Heart left ventricle (tissue), 16 donors: Measurements from ENCODE around the gene ZNF217. TPM values are rescaled to one million over a fixed set of nuclear protein-coding genes. Genes with fewer than 3 reads are reported as not detected.
A peak's percentile ranks its signal among the peaks of the same experiment; 100 is the strongest.
"Not testable (repeated sequence)": the region's sequence is repeated elsewhere in the genome, so short reads cannot be mapped to it uniquely, and the experiment has no call there.

Experiments used
- ATAC-seq, 4 donors: fragments of 200-7000 bp; cut with Tn5 transposase; one replicate each; pipeline ENCODE4 v1.9.1; 2020 to 2022; ENCODE audit warnings: moderate library complexity in 4 of 4, mild to moderate bottlenecking in 3 of 4, moderate number of reproducible peaks in 1 of 4
- DNase-seq, 5 donors: peaks; one replicate each; pipeline ENCODE4 v3.0.0-alpha.2; 2020
- H3K27ac ChIP-seq, 12 donors: fragments of 200-600 bp; sonication (generic) in 4 of 12; one replicate each; pipeline versions ENCODE4 v1.5.0 to v1.8.0; 2016 to 2022; ENCODE audit warnings: mild to moderate bottlenecking in 2 of 12
- H3K27me3 ChIP-seq, 9 donors: fragments of 200-600 bp; sonication (generic) in 2 of 9; one replicate each; pipeline versions ENCODE4 v1.5.1 to v1.8.0; 2016 to 2022; ENCODE audit warnings: mild to moderate bottlenecking in 3 of 9
- H3K36me3 ChIP-seq, 9 donors: fragments of 200-600 bp; sonication (generic) in 2 of 9; one replicate each; pipeline versions ENCODE4 v1.5.0 to v1.8.0; 2018 to 2022; ENCODE audit warnings: mild to moderate bottlenecking in 2 of 9
- H3K4me1 ChIP-seq, 12 donors: fragments of 200-600 bp; sonication (generic) in 4 of 12; one replicate each; pipeline versions ENCODE4 v1.5.0 to v1.8.0; 2016 to 2022; ENCODE audit warnings: mild to moderate bottlenecking in 3 of 12
- H3K4me3 ChIP-seq, 12 donors: fragments of 200-600 bp; sonication (generic) in 4 of 12; one replicate each; pipeline versions ENCODE4 v1.5.0 to v1.8.0; 2017 to 2022; ENCODE audit warnings: mild to moderate bottlenecking in 9 of 12, moderate library complexity in 4 of 12
- H3K9me3 ChIP-seq, 12 donors: fragments of 200-600 bp; sonication (generic) in 4 of 12; one replicate each; pipeline versions ENCODE4 v1.5.0 to v1.8.0; 2016 to 2022; ENCODE audit warnings: mild to moderate bottlenecking in 1 of 12
- POLR2A ChIP-seq, 2 donors: fragments of 450-650 bp; IDR thresholded peaks; one replicate each; pipeline ENCODE4 v1.6.1; 2017; ENCODE audit warnings: antibody characterized with exemption in 2 of 2, mild to moderate bottlenecking in 2 of 2, moderate library complexity in 2 of 2
- WGBS, 4 donors: extraction: QIAGEN DNeasy Blood & Tissue Kit in 2 of 4; methylation state at CpG; one replicate each; pipeline versions ENCODE4 v1.1.5 to v1.1.7; 2013 to 2018; 5-methylcytosine and 5-hydroxymethylcytosine counted together
- intact Hi-C, 10 donors: fragments of 100-400 bp; cut with DNase I; formaldehyde crosslinking; loops; one replicate each; pipeline versions ENCODE4 v1.11.1 to v1.14.2; 2022
- polyA plus RNA-seq, 2 donors: library from polyadenylated mRNA; stranded (reverse); fragments of 200-250 nt; gene quantifications; one replicate each; pipeline ENCODE4 v1.2.3, GENCODE V29; 2013
- total RNA-seq, 9 donors: library from RNA; depleted of rRNA in 2 of 9; stranded (reverse); fragments of >200 nt in 2 of 9; fragmentation: NEBNext Ultra II Directional in 3 of 9; extraction: Animal tissue kit (Norgen Biotek cat#: 25700) in 3 of 9; gene quantifications; one replicate each; pipeline versions ENCODE4 v1.1.0 to v1.2.4, GENCODE V29; 2016 to 2023
- TF ChIP-seq, protein P1 (sequence below), 12 donors: fragments of 200-600 bp; sonication (generic) in 4 of 12; IDR thresholded peaks; one replicate each; pipeline versions ENCODE4 v1.5.0 to v1.8.0; 2018 to 2022; ENCODE audit warnings: antibody characterized with exemption in 12 of 12, mild to moderate bottlenecking in 5 of 12
- donor health status: ischemic (EF 13 %, LVEDD 7.1; RV severe dilation, severe dysfunction).
- donor health status: healthy with polysubstance abuse.
- donor health status: DM: no; HTN: yes; CAD: no.
- donor health status: DM: no; HTN: no; CAD: no.
- donor health status: ischemic (EF 25% LVEDD 6.9; RV normal size, moderate dysfunction).
- donor health status: ischemic (EF 25% LVEDD 5.7; RV mildly dilated, moderate dysfunction).
- donor health status: healthy.
- donor health status: DM: yes; HTN: yes; CAD: no.
- donor health status: ischemic (EF 35%, LVEDD 5.7; RV mildly dilated, moderate dysfunction).
- donor health status: nonischemic (EF 11% LVEDD 7.7; RV severe dilation, severe dysfunction).
- donor health status: DM: yes; HTN: yes; CAD: no.
- donor health status: PGD.
- donor health status: ischemic (EF 29% LVEDD 5.4; RV normal size, mild dysfunction).
- donor health status: nonischemic (EF 23%, LVEDD 6.1; RV moderate dilation, normal function).

Gene ZNF217
- total and polyA plus RNA-seq, 11 donors, result 3.7 to 24.1 (median 8.0) TPM

DNA sequence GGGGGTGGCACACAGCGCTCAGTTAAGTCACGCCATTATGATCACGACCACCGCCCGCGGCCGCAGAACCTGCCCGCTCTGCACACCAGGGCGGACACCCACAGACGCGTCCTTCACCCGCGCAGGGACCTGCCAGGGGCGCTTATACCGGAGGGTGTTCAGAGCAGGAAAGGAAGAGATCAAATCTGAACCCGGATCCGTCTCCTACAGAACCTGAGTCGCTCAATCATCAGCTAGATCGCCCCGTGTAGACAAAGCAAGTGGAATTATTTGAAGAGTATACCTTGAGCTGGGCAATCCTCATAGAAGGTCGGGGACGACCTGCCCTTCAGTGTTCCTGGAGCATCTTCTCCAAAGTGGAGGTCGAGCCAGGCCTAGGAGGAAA lies 14.4 kb upstream of the ZNF217 start:
- no peak for DNase-seq
- TF ChIP-seq POLR2A (IDR thresholded peaks at IDR 0.05), result no peak
- TF ChIP-seq, protein P1, sequence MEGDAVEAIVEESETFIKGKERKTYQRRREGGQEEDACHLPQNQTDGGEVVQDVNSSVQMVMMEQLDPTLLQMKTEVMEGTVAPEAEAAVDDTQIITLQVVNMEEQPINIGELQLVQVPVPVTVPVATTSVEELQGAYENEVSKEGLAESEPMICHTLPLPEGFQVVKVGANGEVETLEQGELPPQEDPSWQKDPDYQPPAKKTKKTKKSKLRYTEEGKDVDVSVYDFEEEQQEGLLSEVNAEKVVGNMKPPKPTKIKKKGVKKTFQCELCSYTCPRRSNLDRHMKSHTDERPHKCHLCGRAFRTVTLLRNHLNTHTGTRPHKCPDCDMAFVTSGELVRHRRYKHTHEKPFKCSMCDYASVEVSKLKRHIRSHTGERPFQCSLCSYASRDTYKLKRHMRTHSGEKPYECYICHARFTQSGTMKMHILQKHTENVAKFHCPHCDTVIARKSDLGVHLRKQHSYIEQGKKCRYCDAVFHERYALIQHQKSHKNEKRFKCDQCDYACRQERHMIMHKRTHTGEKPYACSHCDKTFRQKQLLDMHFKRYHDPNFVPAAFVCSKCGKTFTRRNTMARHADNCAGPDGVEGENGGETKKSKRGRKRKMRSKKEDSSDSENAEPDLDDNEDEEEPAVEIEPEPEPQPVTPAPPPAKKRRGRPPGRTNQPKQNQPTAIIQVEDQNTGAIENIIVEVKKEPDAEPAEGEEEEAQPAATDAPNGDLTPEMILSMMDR (IDR thresholded peaks at IDR 0.05), result no peak
- peak overlapping the region in 3 of 12 donors; percentile 50 to 96 (median 66) for H3K27ac ChIP-seq
- no peaks in the 10 kb centered on the region for H3K36me3 ChIP-seq
- no peak for ATAC-seq
- H3K27me3 ChIP-seq, result no peaks in the 10 kb centered on the region
- intact Hi-C loops, result loop anchor here in 1 of 10 donors (5.0 kb wide), 1 partner anchor 49 kb away; no protein-coding TSS in a partner anchor
- H3K4me3 ChIP-seq, result no peak overlapping the region
- WGBS, 4 donors, result 94 to 97% (median 95%) methylated on average over 20 to 23 of the region's 23 CpGs
- H3K9me3 ChIP-seq, result no peaks in the 10 kb centered on the region
- H3K4me1 ChIP-seq, result peaks cover 0 to 56% (median 4%) of the 10 kb centered on the region in 12 donors

DNA sequence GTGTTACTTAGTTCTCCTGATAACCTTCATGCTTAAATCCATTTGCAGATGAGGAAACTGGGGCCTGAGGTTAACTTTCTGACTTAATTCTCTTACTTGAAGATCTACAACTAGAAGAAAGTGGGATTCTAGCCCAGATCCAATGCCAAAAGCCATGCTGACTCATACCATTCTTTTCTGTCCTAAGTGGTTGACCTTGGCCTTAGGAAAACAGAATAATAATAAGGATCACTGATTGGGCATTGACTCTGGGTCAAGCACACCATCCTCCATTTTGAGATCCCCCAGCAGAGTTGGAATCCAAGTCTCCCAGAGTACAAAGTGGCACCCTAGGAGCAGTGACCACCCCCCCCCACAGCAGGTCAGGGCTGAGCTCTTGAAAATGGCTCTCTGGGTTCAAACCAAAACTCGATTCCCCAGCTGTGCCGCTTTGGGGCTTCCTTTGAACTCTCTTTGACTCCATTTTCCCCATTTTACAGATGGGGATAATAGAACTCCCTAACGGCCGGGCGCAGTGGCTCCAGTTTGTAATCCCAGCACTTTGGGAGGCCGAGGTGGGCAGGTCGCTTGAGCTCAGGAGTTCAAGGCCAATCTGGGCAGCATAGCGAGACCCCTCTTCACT lies 12.8 kb upstream of the ZNF217 start:
- Histone ChIP-seq H3K9me3 (no peaks in the 10 kb centered on the region), H3K4me3 (no peak overlapping the region), H3K36me3 (no peaks in the 10 kb centered on the region), H3K4me1 (peaks cover 0 to 44% (median 4%) of the 10 kb centered on the region in 12 donors), H3K27ac (no peak overlapping the region), H3K27me3 (no peaks in the 10 kb centered on the region)
- WGBS, 4 donors, result 96 to 100% (median 98%) methylated on average over 8 of the region's 8 CpGs
- DNase-seq (no peak), ATAC-seq (no peak)
- intact Hi-C loops, result loop anchor here in 1 of 10 donors (5.0 kb wide), 1 partner anchor 51 kb away; no protein-coding TSS in a partner anchor
- TF ChIP-seq, protein P1 (IDR thresholded peaks at IDR 0.05), result no peak
- TF ChIP-seq POLR2A (IDR thresholded peaks at IDR 0.05), result no peak

DNA sequence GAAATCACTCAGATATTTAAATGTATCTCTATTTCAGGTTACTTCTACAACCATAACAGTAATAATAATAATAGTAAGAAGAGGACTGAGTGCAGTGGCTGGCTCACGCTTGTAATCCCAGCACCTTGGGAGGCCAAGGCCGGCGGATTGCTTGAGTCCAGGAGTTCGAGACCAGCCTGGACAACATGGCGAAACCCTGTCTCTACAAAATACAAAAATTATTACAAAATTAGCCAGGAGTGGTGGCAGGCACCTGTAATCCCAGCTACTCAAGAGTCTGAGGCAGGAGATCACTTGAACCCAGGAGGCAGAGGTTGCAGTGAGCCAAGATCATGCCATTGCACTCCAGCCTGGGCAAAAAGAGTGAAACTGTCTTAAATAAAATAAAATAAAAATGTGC lies 11.8 kb upstream of the ZNF217 start:
- intact Hi-C loops, result loop anchor here in 1 of 10 donors (5.0 kb wide), 1 partner anchor 52 kb away; no protein-coding TSS in a partner anchor
- 96 to 99% (median 97%) methylated on average over 5 of the region's 5 CpGs for WGBS, 4 donors
- H3K9me3 ChIP-seq, DNase-seq, H3K27me3 ChIP-seq, H3K27ac ChIP-seq, H3K4me3 ChIP-seq, H3K36me3 ChIP-seq, ATAC-seq: not testable (repeated sequence)
- peaks cover 0 to 34% (median 4%) of the 10 kb centered on the region in 12 donors for H3K4me1 ChIP-seq

DNA sequence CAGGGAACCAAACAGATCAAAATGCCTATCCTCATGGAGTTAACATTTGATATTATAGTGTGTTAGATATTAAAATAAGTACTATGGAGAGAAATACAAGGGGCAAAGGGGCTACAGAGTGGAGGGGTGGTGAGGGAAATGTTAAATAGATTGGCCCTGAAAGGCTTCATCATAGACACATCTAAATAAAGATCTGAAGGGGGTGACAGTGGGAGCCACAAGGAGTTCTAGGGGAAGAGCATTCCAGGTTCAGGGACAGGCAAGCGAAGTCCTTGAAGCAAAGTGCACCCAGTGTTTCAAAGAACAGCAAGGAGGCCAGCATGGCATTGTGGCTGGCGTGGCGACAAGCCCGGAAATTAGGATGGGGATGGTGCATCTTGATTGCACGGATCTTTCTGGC lies 11.2 kb upstream of the ZNF217 start:
- H3K9me3 ChIP-seq, DNase-seq, ATAC-seq, H3K4me3 ChIP-seq, H3K27me3 ChIP-seq, H3K27ac ChIP-seq, H3K36me3 ChIP-seq: not testable (repeated sequence)
- peaks cover 0 to 28% (median 2%) of the 10 kb centered on the region in 12 donors for H3K4me1 ChIP-seq
- intact Hi-C loops, result loop anchor here in 1 of 10 donors (5.0 kb wide), 1 partner anchor 52 kb away; no protein-coding TSS in a partner anchor
- 94 to 100% (median 96%) methylated on average over 4 to 5 of the region's 5 CpGs for WGBS, 4 donors

DNA sequence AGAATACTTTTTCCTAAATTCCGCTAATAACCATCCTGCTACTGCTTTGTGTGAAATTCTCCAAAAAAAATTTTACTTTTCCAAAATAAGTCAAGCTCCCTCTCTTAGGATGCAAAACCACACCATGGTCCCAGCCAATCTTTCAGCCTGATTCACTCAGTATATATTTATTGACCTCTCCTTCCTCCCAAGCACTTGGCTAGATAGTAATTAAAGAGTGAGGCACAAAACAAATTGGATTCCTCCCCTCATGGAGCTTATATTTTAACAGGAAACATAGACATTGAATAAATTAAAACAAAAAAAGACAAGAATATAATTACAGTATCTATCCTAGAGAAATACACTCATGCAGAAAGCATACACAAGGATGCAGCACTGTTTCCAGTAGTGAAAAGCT lies 9.0 kb upstream of the ZNF217 start:
- no peaks in the 10 kb centered on the region for H3K9me3 ChIP-seq
- no peak for ATAC-seq

More for the DNA sequence above, 9.0 kb upstream of the ZNF217 start:
- Histone ChIP-seq H3K4me3 (no peak overlapping the region), H3K36me3 (no peaks in the 10 kb centered on the region), H3K27ac (no peak overlapping the region), H3K4me1 (peaks cover 0 to 25% (median 0%) of the 10 kb centered on the region in 12 donors), H3K27me3 (no peaks in the 10 kb centered on the region)
- TF ChIP-seq POLR2A (IDR thresholded peaks at IDR 0.05), result no peak
- TF ChIP-seq, protein P1 (IDR thresholded peaks at IDR 0.05), result no peak
- no peak for DNase-seq
- WGBS, 4 donors, result 95 to 100% (median 98%) methylated on average over 1 of the region's 1 CpG
- intact Hi-C loops, result no loop called here
